Sigmoid colon (tissue), 7 donors: Measurements from ENCODE around the gene STARD13. TPM values are rescaled to one million over a fixed set of nuclear protein-coding genes. Genes with fewer than 3 reads are reported as not detected.
A peak's percentile ranks its signal among the peaks of the same experiment; 100 is the strongest.

Experiments used
- DNase-seq: peaks from one replicate; pipeline ENCODE4 v3.0.0-alpha.2; 2019
- H3K27ac ChIP-seq, 4 donors: fragments of 200-600 bp; sonication (generic); one replicate each; pipeline ENCODE4 v1.5.1; 2016 to 2019; ENCODE audit warnings: mild to moderate bottlenecking in 1 of 4
- H3K27me3 ChIP-seq, 3 donors: fragments of 200-600 bp; sonication (generic); one replicate each; pipeline ENCODE4 v1.5.1; 2019; ENCODE audit warnings: mild to moderate bottlenecking in 1 of 3
- H3K36me3 ChIP-seq, 4 donors: fragments of 200-600 bp; sonication (generic); one replicate each; pipeline ENCODE4 v1.5.1; 2016 to 2019
- H3K4me1 ChIP-seq, 4 donors: fragments of 200-600 bp; sonication (generic); one replicate each; pipeline ENCODE4 v1.5.1; 2017 to 2019
- H3K4me3 ChIP-seq, 4 donors: fragments of 200-600 bp; sonication (generic); one replicate each; pipeline ENCODE4 v1.5.1; 2017 to 2019; ENCODE audit warnings: mild to moderate bottlenecking in 2 of 4, moderate library complexity in 1 of 4
- H3K9me3 ChIP-seq, 4 donors: fragments of 200-600 bp in 3 of 4; sonication (generic) in 3 of 4; one replicate each; pipeline versions ENCODE4 v1.5.1 to v1.6.1; 2013 to 2019
- EP300 ChIP-seq, 4 donors: sonication (generic); formaldehyde crosslinking; IDR thresholded peaks; one replicate each; pipeline ENCODE4 v1.6.1; 2017; ENCODE audit warnings: antibody characterized with exemption in 4 of 4
- POLR2A ChIP-seq, 2 donors: fragments of 450-650 bp; IDR thresholded peaks; one replicate each; pipeline ENCODE4 v1.6.1; 2016; ENCODE audit warnings: antibody characterized with exemption in 2 of 2, mild to moderate bottlenecking in 2 of 2, moderate library complexity in 2 of 2
- POLR2AphosphoS5 ChIP-seq, 4 donors: sonication (generic); formaldehyde crosslinking; IDR thresholded peaks; one replicate each; pipeline ENCODE4 v1.6.1; 2017; ENCODE audit warnings: antibody characterized with exemption in 4 of 4
- WGBS, 2 donors: extraction: QIAGEN DNeasy Blood & Tissue Kit; methylation state at CpG; one replicate each; pipeline ENCODE4 v1.1.7; 2013; 5-methylcytosine and 5-hydroxymethylcytosine counted together
- intact Hi-C: fragments of 100-400 bp; cut with DNase I; formaldehyde crosslinking; loops from one replicate; pipeline ENCODE4 v1.15.1; 2023
- polyA plus RNA-seq, 3 donors: library from polyadenylated mRNA; stranded (reverse); fragments of 200-250 nt; gene quantifications; one replicate each; pipeline ENCODE4 v1.2.3, GENCODE V29; 2013
- total RNA-seq, 4 donors: library from RNA; depleted of rRNA; stranded (reverse); fragments of >200 nt; gene quantifications; one replicate each; pipeline ENCODE4 v1.1.0, GENCODE V29; 2016
- TF ChIP-seq, protein P1 (sequence below), 4 experiments: fragments of 450-650 bp in 3 of 4; fragments of 200-600 bp in 1 of 4; IDR thresholded peaks; one replicate each; pipeline ENCODE4 v1.5.1; 2016 to 2019; ENCODE audit warnings: antibody characterized with exemption in 4 of 4, mild to moderate bottlenecking in 3 of 4, moderate library complexity in 2 of 4
- donor health status: healthy with polysubstance abuse.
- donor health status: Bipolar disorder and iron deficiency.
- donor health status: healthy.

Gene STARD13
- total and polyA plus RNA-seq, 7 donors = 3.7 to 102 (median 66.7) TPM

DNA sequence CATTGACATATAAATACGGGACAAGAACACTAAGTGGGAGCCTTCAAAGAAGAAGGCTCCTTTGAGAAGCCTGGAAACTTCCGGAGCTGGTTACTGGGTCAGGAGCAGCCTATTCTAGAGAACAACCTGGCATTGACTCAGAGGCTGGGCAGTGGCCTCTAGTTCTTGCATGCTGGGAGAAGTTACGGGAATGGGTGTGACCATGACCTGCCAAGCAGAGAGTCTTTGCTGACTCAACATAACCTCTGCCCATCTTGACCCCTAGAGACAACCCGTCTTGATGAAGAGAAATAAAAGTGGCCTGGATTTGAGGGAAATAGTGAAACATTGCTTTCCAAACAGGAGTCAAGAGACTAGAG, 21.0 kb downstream of the STARD13 start:
- intact Hi-C loops = no loop called here
- no peaks in the 10 kb centered on the region for H3K36me3 ChIP-seq
- 71 to 86% methylated on average over 4 of the region's 4 CpGs for WGBS, 2 donors
- no peaks in the 10 kb centered on the region for H3K9me3 ChIP-seq
- peaks cover 0 to 99% (median 81%) of the 10 kb centered on the region in 4 donors for H3K4me1 ChIP-seq
- no peak overlapping the region for H3K4me3 ChIP-seq
- DNase-seq = no peak
- H3K27me3 ChIP-seq = no peaks in the 10 kb centered on the region
- no peak for TF ChIP-seq EP300 (IDR thresholded peaks at IDR 0.05)
- no peak for TF ChIP-seq POLR2AphosphoS5 (IDR thresholded peaks at IDR 0.05)
- TF ChIP-seq, protein P1, sequence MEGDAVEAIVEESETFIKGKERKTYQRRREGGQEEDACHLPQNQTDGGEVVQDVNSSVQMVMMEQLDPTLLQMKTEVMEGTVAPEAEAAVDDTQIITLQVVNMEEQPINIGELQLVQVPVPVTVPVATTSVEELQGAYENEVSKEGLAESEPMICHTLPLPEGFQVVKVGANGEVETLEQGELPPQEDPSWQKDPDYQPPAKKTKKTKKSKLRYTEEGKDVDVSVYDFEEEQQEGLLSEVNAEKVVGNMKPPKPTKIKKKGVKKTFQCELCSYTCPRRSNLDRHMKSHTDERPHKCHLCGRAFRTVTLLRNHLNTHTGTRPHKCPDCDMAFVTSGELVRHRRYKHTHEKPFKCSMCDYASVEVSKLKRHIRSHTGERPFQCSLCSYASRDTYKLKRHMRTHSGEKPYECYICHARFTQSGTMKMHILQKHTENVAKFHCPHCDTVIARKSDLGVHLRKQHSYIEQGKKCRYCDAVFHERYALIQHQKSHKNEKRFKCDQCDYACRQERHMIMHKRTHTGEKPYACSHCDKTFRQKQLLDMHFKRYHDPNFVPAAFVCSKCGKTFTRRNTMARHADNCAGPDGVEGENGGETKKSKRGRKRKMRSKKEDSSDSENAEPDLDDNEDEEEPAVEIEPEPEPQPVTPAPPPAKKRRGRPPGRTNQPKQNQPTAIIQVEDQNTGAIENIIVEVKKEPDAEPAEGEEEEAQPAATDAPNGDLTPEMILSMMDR (IDR thresholded peaks at IDR 0.05) = no peak
- TF ChIP-seq POLR2A (IDR thresholded peaks at IDR 0.05) = no peak
- H3K27ac ChIP-seq = peak overlapping the region; percentile 35 to 80 (median 72)

DNA sequence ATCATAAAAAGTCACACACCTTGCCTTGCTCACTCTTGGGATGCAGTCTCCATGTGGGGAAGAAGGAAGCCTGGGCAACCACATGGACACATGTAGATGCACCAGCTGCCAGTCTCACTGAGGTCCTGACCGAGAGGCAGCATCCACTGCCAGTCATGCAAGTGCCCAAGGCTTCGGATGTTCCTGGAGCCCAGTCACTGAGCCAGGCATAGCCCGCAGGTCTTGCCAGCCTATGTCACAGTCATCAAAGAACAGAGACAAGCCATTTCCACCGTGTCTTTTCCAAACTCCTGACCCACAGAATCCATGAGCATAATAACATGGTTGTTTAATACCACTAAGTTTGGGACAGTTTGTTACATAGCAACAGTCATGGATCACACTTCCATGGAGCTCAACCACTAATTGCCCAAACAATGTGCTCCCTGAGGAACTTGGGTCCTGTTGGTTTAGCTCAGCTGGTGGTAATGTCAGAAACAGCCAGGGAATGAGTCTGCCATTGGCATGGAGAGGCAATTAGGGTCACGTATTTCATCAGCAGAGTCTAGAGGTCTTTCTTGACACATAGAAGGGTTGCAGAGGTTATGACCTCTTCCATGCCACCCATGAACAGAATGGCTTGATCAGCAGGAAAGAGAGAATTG, 21.5 kb downstream of the STARD13 start:
- 94 to 95% methylated on average over 5 of the region's 5 CpGs for WGBS, 2 donors
- no peak for TF ChIP-seq EP300 (IDR thresholded peaks at IDR 0.05)
- no peak for TF ChIP-seq POLR2A (IDR thresholded peaks at IDR 0.05)
- TF ChIP-seq, protein P1 (IDR thresholded peaks at IDR 0.05) = no peak
- TF ChIP-seq POLR2AphosphoS5 (IDR thresholded peaks at IDR 0.05) = no peak
- intact Hi-C loops = no loop called here
- Histone ChIP-seq H3K36me3 (no peaks in the 10 kb centered on the region), H3K27me3 (no peaks in the 10 kb centered on the region), H3K9me3 (no peaks in the 10 kb centered on the region), H3K27ac (peak overlapping the region; percentile 61 to 80 (median 72)), H3K4me3 (no peak overlapping the region), H3K4me1 (peaks cover 0 to 99% (median 81%) of the 10 kb centered on the region in 4 donors)
- DNase-seq = no peak

GRCh38 chr13:33263484-33263883, 22.1 kb downstream of the STARD13 start:
- Histone ChIP-seq H3K27ac (peak overlapping the region; percentile 61 to 80 (median 72)), H3K4me1 (peaks cover 0 to 99% (median 82%) of the 10 kb centered on the region in 4 donors), H3K27me3 (no peaks in the 10 kb centered on the region), H3K4me3 (no peak overlapping the region), H3K9me3 (no peaks in the 10 kb centered on the region), H3K36me3 (no peaks in the 10 kb centered on the region)
- no peak for TF ChIP-seq EP300 (IDR thresholded peaks at IDR 0.05)
- TF ChIP-seq, protein P1 (IDR thresholded peaks at IDR 0.05) = no peak
- no peak for TF ChIP-seq POLR2AphosphoS5 (IDR thresholded peaks at IDR 0.05)
- TF ChIP-seq POLR2A (IDR thresholded peaks at IDR 0.05) = no peak
- WGBS, 2 donors = 92 to 93% methylated on average over 5 of the region's 5 CpGs
- DNase-seq = no peak
- intact Hi-C loops = no loop called here

- no peaks in the 10 kb centered on the region for H3K36me3 ChIP-seq
- intact Hi-C loops = no loop called here
- H3K27me3 ChIP-seq = no peaks in the 10 kb centered on the region
- 71 to 72% methylated on average over 2 of the region's 2 CpGs for WGBS, 2 donors
- DNase-seq = no peak
- TF ChIP-seq POLR2AphosphoS5 (IDR thresholded peaks at IDR 0.05) (no peak), EP300 (IDR thresholded peaks at IDR 0.05) (no peak), POLR2A (IDR thresholded peaks at IDR 0.05) (no peak)
- TF ChIP-seq, protein P1 (IDR thresholded peaks at IDR 0.05) = peak in 1 of 4 experiments; percentile 9
- no peak overlapping the region for H3K4me3 ChIP-seq
- H3K4me1 ChIP-seq = peaks cover 0 to 99% (median 81%) of the 10 kb centered on the region in 4 donors
- no peaks in the 10 kb centered on the region for H3K9me3 ChIP-seq
- peak overlapping the region; percentile 69 to 80 (median 71) for H3K27ac ChIP-seq
Observed at GRCh38 chr13:33262997-33263396, 22.6 kb downstream of the STARD13 start.
